Astrocyte of the hippocampus (primary cell): ENCODE data around the gene BCR.
A peak's percentile ranks its signal among the peaks of the same experiment; 100 is the strongest.
"Not testable (repeated sequence)": the region's sequence is repeated elsewhere in the genome, so short reads cannot be mapped to it uniquely, and the experiment has no call there.

ENCODE experiments used
- DNase-seq: peaks from one replicate; pipeline ENCODE4 v3.0.0; 2011; ENCODE audit warnings: low read depth, low spot score

BCR gene

DNA sequence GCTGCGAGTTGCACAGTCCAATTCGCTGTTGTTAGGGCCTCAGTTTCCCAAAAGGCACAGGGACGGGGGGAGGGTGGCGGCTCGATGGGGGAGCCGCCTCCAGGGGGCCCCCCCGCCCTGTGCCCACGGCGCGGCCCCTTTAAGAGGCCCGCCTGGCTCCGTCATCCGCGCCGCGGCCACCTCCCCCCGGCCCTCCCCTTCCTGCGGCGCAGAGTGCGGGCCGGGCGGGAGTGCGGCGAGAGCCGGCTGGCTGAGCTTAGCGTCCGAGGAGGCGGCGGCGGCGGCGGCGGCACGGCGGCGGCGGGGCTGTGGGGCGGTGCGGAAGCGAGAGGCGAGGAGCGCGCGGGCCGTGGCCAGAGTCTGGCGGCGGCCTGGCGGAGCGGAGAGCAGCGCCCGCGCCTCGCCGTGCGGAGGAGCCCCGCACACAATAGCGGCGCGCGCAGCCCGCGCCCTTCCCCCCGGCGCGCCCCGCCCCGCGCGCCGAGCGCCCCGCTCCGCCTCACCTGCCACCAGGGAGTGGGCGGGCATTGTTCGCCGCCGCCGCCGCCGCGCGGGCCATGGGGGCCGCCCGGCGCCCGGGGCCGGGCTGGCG is at the start of gene BCR:
Gene BCR (plus strand): TSS at position 209 of the 592 bp plus-strand sequence. CDS start 452 bp downstream, outside the sequence.
- peak; percentile 86 for DNase-seq

- DNase-seq = no peak
These were observed 49.6 kb upstream of the BCR start for GRCh38 chr22:23130697-23131096.

GRCh38 chr22:23131931-23132330 is 48.4 kb upstream of the BCR start:
- no peak for DNase-seq

GRCh38 chr22:23132376-23133091 is 47.8 kb upstream of the BCR start:
- DNase-seq = no peak

DNA sequence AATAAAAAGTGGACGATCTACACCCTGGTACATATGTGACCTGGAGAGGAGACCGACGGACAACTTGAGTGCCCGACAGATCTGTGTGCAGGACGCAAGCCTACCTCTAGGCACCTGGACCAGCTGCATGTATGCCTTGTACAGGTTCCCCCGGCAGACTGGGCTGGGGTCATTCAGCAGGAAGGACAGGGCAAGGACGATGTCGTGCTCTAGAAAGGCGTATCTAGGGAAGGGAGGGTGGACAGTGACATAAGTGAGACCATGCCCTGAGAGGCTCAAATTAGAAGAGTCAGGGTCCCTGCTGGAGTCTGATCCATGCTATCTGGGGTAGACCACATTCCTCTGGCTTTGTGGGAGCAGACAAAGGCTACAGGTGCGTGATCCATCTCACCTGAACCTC is 46.4 kb upstream of the BCR start:
- no peak for DNase-seq

GRCh38 chr22:23136991-23137390 is 43.3 kb upstream of the BCR start:
- not testable (repeated sequence) for DNase-seq

GRCh38 chr22:23137468-23137867 is 42.8 kb upstream of the BCR start:
- DNase-seq = no peak

- no peak for DNase-seq
These were observed 42.3 kb upstream of the BCR start for GRCh38 chr22:23137905-23138561.

DNA sequence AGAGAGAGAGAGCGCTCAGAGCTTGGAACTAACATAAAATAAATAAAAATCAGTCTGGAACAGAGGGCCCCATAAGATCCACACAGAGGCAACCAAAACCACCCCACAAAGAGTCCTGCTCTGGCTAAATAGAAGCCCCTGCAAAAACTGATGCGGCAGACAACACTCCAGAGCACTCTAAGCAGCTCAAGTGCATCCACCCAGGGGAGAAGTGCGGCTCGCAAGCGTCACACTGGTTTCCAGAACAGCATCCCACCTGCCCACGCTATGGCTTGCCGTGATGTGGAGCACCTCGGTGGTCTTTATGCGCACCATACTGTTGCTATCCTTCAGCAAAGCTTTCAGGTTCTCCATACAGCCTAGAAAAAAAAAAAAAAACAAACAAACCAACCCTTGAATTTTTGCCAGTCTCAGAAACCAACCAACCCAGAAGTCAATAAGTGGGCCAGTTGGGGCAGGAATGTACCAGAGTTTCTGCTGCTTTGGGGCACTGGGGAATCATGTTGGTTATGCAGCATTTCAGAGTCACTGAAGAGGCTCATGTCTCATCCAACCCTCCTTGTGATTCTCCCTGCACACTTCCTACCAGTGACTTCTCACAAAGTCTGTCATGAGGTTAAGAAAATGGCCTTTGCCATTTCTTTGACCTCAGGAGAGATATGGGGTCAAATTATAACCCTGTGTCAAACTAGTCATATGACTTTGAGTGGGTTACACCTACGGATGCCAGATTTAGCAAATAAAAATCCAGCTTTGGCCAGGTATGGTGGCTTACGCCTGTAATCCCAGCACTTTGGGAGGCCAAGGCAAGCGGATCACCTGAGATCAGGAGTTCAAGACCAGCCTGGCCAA is 41.5 kb upstream of the BCR start:
- DNase-seq = no peak

DNA sequence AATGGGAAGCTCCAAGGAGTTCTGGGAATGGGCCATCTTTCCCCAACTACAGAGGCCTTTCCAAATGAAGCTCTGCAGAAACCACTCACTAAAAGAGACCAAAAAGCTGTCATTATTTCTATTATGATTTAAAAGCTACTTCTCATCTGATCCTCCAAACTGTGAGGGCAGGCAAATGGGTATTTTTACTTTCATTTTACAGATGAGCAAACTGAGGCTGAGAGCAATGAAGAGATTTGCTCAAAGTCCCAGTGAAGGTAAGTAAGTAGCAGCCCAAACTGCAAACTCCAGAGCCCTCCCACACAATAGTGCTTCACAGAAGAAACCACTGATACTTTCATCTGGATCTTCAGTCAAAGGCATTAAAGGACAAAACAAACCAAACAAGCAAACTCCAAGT is 39.9 kb upstream of the BCR start:
- DNase-seq = no peak

DNA sequence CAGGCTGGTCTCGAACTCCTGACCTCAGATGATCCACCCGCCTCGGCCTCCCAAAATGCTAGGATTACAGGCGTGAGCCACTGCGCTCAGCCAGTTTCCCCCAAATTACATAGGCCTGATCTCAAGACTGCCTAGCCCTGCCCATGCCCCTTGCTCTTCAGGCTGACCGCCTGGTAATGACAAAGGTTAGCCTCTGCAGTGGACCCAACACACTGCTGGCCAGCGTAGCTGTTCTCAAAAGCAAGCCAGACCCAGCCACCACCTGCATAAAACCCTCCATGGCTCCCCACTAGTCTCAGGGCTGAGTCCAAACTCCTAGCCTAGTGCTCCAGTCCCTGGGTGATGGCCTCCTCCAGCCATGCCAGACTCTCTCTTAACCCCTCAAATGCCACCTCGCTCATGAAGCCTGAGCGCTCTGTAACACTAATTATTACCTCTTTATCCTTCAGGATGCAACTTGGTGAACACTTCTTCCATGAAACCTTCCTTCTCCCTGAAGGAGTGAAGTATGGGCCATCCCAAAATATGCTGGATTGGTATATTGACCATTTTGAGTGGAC is 37.7 kb upstream of the BCR start:
- DNase-seq = no peak

DNA sequence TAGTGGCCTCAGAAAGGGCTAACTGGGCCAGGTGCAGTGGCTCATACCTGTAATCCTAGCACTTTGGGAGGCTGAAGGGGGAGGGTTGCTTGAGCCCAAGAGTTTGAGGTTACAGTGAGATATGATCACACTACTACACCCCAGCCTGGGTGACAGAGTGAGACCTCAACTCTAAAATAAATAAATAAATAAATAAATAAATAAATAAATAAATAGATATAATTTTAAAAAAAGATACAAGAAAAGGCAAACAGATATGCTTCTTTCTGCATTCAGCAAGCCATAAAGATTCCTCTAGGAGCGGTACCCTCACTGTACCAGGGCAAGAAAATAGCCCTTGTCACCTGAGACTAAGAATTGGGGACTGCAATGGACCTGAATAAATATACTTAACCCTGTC is 37.2 kb upstream of the BCR start:
- no peak for DNase-seq

DNA sequence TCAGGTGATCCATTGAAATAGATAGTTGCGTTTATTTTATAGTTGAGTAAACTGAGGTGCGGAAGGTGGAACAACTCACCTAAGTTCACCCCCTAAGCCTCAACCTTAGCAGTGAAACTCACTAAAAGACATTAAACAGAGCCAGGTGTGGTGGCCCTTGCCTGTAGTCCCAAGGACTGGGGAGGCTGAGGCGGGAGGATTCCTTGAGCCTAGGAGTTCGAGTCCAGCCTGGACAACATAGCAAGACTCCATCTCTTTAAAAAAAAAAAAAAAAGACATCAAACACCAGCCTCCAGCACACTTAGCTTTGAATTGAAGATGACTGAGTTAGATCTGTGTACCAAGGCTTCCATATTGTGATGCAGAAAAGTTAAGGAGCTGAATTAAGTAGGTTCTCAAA is 35.9 kb upstream of the BCR start:
- no peak for DNase-seq

GRCh38 chr22:23144932-23145877 is 35.1 kb upstream of the BCR start, which contains the start of gene RAB36:
Gene RAB36, plus strand, starts transcription at chr22:23145477. Its CDS starts 1,140 bp downstream, at chr22:23146617.
- DNase-seq = peak; percentile 100

DNA sequence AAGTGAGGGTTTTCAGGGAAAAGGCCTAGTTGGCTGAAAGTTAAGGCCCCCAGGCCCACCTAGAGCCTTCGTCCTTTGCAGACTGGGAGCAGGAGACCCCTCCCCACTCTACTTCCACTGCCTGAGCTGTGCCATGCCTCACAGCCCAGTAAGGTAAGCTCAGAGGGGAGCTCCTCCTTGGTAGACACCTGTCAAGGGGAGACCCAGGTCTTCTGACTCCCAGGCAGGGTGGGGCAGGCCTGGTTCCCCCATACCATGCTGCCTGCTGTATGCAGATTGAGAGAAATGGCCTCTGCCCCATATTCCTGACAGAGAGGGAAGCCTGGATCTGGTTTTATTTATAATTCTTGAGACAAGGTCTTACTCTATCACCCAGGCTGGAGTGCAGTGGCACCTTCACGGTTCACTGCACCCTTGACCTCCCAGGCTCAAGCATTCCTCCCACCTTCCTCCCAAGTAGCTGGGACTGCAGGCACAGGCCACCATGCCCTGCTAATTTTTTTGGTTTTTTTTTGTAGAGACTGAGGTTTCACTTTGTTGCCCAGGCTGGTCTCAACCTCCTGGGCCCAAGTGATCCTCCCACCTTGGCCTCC is 34.3 kb upstream of the BCR start:
- DNase-seq = no peak

DNA sequence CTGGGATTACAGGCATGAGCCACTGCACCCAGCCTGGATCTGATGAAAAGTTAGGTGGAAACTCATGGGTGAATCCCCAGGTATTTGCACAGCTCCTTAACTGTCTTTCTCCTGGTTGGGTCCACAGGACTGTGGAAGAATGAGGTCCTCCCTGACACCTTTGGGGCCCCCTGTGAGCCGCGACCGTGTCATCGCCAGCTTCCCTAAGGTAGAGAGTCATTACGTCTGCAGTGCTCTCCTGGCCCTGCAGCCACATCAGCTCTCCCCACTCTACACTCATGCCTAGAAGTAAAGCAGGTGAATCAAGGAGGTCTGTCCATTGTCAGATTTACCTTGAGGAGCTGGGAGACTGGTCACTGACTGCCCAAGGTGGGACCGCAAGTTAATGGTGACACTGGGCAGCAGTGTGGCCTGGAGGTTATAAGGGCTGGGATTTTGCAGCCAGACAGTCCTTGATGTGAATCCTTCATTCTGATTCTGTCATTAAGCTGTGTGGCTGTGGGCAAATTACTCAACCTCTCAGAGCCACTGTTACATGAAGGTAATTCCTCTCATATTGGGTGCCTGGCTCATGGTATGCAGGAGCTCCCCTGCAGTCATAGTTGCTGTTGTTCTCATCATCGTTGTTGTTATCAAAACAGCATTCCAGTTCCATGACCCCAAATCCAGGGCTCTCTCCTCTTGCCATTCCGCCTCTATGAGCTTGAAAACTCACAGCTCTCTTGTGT is 33.7 kb upstream of the BCR start:
- DNase-seq = peak; percentile 14

DNA sequence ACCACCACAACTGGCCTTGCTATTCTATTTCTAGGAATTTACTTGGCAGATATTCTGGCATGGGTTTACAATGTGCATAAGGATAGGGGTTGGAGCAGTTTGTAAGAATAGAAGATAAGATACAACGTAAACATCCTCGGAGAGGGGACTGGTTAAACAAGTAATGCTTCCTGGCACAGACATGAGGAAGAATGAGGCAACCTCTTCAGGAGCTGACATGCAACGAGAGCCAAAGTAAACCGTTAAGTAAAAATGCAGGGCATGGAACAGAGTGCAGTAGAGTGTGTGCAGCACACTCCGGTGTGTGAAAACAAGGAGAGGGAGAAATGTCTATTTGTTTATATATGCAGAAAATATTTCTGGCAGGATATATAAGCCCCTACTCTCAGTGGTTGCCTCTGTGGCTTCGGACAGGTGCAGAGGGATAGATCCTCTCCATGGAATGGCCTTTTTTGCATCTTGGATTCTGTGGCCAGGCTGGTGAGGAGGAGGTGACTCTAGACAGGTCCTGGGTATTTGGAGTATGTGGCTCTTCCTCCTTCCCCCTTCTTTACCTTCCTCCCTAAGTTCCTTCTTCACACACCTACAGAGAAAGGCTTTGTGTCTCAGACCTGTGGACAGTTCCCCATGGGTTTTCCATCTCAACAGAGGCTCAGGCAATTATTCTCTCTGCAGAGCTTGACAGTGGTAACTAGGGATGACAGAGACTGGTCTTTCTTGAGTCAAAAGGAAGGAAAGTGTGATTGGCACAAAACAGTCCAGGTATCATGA is 32.5 kb upstream of the BCR start:
- DNase-seq = peak; percentile 46

GRCh38 chr22:23149743-23150238 is 30.5 kb upstream of the BCR start:
- no peak for DNase-seq
